Measurements from ENCODE around the gene TMEM163.

Gene TMEM163

GRCh38 chr2:134722728-134723127 is 3.9 kb upstream of the TMEM163 start:
- no peak for DNase-seq (ENCODE audit: low read depth)

DNA sequence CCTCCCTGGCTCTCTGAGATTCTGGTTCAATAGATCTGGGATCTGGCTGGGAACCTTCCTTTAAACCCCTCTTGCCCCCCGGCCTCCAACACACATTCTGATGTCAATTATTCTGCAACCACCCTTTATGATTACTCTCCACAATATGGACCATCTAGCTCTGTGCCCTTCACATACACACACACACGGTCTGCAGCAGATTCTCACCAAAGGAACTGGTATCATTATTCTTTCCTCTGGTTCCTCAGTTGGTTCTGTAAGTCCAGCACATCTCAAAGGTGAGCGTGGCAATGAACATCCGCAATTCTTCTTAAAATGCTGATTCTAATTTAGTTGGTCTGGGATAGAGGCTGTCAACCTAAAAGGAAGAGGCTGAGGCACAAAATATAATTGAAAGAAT is 2.8 kb upstream of the TMEM163 start:
- DNase-seq (ENCODE audit: low read depth), result no peak

GRCh38 chr2:134718023-134718816 is 580 bp downstream of the TMEM163 start:
- DNase-seq (ENCODE audit: low read depth), result no peak

DNA sequence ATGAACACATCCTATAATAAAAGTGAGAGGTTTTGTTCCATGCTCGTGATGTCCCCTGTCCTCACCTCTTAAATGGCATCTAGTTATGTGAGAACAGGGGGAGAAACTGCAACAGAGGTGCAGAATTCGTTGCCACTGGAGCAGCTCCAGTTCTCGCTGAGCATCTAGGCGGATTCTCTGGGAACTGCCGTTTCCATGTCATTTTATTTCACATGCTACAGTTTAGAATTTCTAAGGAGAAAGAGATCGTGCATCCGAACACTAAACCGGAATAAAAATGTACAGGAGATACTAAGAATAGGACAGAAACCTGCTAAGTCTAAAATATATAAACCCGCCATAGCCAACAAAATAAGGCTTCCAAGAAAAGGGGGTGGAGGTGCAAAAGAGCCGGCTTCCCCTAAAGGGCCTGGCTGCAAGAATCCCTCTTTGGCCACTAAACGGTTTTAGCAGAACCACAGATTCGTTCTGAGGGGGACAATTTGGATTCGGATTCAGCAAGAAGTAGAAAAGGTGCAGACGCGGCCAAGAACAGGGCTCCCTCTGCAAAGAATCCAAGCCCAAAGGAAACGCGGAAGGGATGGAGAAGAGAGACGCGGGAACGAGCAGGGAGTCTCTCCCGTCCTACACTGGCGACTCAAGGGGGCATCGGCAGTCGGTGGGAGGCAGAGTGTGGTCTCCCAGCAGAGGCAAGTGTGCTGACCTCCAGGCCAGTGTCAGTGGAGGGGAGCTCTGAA is 1.3 kb downstream of the TMEM163 start:
- DNase-seq (ENCODE audit: low read depth), result peak; percentile 11

DNA sequence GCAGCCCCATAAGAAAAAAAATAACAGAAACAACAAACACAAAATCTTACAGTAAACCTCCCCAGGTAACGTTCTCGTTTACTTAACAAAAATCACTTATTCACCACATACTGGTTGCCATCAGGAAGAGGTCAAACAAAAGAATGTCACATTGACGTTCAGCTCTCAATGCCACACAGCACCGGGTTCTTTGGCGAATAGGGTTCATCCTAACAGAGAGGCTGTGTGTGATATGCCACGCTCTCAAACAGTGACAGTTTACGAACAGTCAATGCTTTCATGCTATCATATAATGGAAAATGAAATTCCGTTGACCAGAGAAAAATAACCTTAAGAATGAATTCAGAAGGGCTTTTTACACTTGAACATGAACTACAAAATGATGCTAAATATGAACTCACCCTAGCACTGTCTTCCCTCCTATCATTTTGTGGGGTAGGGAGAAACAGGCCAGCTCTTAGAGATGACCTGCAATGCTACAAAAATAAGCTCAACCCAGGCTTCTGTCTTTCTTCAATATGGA is 2.0 kb downstream of the TMEM163 start:
- no peak for DNase-seq (ENCODE audit: low read depth)

- no peak for DNase-seq (ENCODE audit: low read depth)
These were observed 2.7 kb downstream of the TMEM163 start for GRCh38 chr2:134715932-134716643.

DNA sequence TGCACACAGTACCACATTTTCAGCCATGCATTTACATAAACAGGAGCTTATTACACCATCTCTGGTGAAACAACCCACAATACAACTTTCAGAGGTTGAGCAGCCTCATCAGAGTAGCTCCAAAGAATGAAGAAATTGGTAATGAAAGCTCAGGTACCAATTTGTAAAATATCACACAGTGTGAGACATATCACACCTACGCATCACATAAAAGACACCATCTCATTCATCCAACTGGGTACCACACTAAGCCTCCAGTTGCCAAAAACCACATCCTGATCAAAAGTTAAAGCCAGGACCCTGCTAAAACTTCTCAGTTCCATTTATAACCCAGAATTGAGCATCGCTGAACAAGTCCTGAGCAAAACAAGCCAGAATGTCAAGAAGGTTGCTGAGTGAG is 4.6 kb downstream of the TMEM163 start:
- DNase-seq (ENCODE audit: low read depth), result no peak

GRCh38 chr2:134713606-134714005 is 5.2 kb downstream of the TMEM163 start:
- DNase-seq (ENCODE audit: low read depth), result no peak

GRCh38 chr2:134713176-134713575 is 5.6 kb downstream of the TMEM163 start:
- DNase-seq (ENCODE audit: low read depth), result no peak

DNA sequence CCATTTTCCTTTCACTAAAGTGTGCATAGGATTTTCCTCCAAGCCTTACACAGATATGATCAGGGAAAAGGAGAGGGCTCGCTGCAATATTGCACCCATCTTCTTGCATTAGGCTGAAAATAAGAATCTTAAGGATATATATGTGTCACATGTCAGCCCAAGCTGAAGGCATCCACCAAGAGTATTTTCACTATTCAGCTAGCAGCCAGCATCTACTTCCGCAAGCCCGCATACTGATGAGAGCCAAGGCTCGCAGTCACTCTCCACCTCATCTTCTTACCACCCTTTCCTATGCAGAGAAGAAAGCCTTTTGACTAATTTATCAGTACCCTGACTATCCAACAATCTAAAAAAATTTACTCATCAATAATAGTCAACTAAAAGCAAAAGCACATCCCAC is 6.1 kb downstream of the TMEM163 start:
- DNase-seq (ENCODE audit: low read depth), result no peak

GRCh38 chr2:134712299-134712698 is 6.5 kb downstream of the TMEM163 start:
- peak; percentile 24 for DNase-seq (ENCODE audit: low read depth)

- no peak for DNase-seq (ENCODE audit: low read depth)
These were observed 7.1 kb downstream of the TMEM163 start for GRCh38 chr2:134711692-134712091.

DNA sequence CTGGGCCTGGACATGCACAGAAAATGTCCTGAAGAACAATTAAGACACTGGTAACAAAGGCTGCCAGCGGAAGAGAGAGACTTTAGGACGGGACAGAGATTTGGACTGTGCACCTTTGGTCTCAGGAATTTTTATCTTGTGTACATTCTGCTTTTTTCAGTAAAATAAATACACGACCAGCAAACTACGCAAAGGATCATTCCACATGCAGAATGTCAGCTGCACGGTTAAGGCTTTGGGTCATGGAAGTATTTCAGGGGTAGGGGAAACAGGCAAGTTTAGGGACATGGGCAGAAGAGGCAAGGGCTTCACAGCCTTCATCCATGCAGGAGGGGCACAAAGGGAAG is 11.5 kb downstream of the TMEM163 start:
- no peak for DNase-seq (ENCODE audit: low read depth)

DNA sequence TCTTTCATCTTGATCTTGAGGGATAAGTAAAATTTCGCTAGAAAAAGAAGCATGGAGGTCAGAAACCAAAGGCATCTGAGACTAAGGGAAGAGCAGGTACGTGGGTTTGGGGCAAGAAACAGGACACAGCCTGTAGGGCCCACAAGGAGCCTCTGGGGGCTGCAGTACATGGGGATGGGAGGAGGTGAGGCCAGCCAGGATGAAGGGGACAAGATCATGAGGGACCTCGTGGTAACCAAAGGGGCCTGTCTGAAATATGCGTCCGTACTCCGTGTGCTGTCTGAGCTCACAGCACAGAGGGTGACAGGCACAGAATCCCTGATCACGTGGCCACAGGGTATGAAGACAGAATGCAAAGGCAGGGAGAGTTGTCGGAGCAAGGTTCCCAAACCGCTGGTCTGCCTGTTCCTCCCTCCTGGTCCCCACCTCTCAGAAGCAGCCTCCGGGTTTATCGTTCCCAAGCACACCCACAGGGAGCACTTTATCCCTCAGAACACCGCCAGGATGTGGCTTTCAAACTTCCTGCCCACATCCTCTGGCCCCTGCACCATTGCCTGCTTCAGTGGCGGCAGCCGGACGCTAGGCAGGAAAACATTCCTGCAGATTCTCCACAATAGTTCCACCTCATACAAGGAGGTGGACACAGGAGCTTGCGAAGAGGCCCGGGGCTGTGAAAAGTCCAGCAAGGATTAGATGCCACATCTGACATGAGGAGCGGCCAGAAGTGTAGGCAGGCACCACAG is 12.0 kb downstream of the TMEM163 start:
- peak; percentile 79 for DNase-seq (ENCODE audit: low read depth)

DNA sequence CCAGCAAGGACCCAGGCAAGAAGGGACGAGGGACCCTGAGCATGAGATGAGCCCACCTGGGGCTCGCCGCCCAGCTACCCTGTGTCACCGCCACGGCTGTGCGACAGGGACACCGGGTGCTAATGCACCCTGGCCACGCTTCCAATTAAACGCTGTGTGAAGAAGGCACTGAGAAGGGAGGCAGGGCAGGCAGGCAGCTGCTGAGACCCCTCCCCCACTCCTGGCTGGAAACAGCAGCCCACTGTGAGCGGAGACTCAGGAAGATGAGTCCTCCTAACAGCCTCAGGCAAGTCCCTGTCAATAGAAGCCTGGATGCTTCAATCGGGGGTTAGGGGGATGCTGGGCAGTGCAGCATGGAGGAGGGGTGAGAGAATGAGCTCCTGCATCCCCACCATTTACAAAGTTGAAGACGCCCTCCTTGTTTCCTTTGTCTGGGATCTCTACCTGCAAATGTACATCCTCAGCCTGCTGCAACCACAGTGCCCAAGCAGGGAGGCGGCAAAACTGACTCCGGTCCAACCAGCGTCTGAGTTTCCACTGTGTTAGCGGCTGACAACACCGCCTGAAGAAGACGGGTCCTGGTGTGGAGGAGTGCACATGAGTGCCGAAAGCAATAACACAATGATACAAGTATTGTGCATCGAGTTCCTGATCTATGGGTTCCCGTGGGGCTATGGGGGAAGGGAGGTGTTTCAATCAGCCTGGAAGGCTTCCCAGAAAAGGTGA is 12.8 kb downstream of the TMEM163 start:
- DNase-seq (ENCODE audit: low read depth), result peak; percentile 10

GRCh38 chr2:134704173-134704572 is 14.6 kb downstream of the TMEM163 start:
- DNase-seq (ENCODE audit: low read depth), result no peak

DNA sequence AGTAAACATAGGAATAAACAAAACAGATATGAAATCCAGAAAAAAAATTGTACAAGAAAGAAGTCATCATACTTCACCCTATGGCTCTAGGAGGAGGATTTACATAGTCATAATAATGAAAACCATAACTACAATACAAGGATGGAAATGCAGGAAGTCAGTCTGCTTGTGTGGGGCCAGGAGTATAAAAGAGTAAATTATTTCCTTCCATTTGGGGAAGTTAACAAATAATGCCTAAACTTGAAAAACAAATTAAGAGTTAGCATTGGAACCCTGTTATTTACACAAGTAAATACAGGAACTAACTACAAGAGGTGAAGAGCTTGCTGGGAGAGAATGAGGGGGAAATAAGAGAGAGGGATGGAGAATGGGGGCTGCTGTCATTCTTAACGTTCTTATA is 15.4 kb downstream of the TMEM163 start:
- DNase-seq (ENCODE audit: low read depth), result no peak

DNA sequence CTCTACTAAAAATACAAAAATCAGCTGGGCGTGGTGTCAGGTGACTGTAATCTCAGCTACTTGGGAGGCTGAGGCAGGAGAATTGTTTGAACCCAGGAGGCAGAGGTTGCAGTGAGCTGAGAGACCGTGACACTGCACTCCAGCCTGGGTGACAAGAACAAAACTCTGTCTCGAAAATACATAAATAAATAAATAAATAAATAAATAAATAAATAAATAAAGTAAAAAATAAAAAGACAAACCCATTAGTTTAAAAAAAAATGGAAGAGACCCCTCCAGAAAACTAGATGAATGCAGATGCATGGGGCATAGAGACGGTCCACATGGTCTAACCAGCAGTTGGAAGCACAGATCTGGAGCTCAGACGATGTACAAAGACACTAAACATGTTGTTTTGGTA is 18.1 kb downstream of the TMEM163 start:
- no peak for DNase-seq (ENCODE audit: low read depth)

DNA sequence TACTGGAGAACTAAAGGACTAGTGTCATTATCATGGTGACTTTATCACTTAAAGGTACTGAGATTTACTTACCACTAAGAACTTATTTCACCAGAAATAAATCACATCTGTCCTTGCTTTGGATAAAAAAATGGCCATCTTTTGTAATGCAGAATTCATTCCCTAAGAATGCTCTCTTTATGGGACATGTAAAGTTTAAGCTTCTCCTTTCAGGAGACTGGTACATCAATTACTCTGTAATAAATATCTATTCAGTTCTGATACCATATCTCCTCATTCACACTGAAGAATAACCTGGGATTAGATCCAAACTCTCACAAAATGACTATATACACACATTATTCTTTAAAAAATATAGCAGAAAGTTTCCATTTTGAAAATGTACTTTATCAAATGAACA is 24.4 kb downstream of the TMEM163 start:
- DNase-seq (ENCODE audit: low read depth), result no peak

GRCh38 chr2:134693359-134694330 is 25.2 kb downstream of the TMEM163 start:
- DNase-seq (ENCODE audit: low read depth), result no peak
